ENCODE measurements around the gene KCNQ1. TPM values are rescaled to one million over a fixed set of nuclear protein-coding genes. Genes with fewer than 3 reads are reported as not detected.

Gene KCNQ1
- total RNA-seq, 1 experiment from 2014 or later = not detected

DNA sequence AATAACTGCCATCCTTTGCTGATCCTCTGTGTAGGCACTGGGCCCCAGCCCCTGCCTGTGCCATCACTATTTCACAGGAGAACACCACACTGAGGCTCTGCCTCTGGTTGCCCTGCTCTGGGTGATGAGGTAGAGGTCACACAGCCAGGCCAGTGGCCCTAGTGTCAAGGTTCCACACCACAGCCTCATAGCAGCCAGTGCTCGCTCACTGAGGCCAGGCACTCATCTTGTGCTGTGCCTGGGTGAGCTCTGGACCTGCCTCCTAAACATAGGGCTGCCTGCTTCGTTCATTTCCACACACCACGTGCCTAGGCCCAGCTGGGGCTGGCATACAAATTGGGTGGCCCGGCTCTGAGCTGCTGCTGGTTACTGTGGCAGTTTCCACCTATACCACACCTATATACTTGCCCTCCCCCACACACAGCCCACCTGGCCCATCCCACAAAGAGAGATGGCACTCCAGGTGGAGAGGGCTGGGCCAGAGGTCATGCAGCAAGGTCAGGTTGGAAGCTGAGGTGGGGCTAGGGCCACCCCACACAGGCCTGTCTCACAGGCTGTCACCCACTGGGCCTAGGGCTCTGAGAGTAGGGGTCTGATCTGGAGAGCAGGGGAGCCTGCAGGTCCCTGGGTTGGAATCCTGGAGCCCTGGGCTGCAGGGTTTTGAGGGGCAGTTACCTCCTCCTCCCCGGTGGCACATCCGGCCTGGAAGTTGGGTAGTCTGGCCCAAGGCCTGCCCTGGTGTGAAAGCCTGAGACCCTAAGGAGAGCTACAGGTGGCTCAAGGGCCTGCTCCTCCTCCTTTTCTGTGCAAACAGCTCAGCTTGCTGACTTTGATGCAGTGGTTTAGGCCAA is 243.8 kb downstream of the KCNQ1 start:
- Histone ChIP-seq H4K20me1 (ENCODE audit: insufficient read depth) (peaks cover 5% of the 10 kb centered on the region), H2AFZ (no peak overlapping the region), H3K9me2 (ENCODE audit: insufficient read depth) (no peaks in the 10 kb centered on the region), H3K36me3 (ENCODE audit: low read depth) (no peaks in the 10 kb centered on the region), H3K9me3 (ENCODE audit: insufficient read depth, low read depth) (no peaks in the 10 kb centered on the region), H3K27ac (no peak overlapping the region), H3K4me1 (replicated peaks; ENCODE audit: insufficient read depth) (no peaks in the 10 kb centered on the region), H3K4me2 (no peak overlapping the region), H3K79me2 (ENCODE audit: low read depth) (no peaks in the 10 kb centered on the region), H3K27me3 (ENCODE audit: insufficient read depth, low read depth) (no peaks in the 10 kb centered on the region), H3F3A (ENCODE audit: insufficient read depth, low read depth) (no peaks in the 10 kb centered on the region), H3K4me3 (no peak overlapping the region)
- TF ChIP-seq CTCF (conservative IDR thresholded peaks at IDR 0.05) = no peak
- TF ChIP-seq EZH2 (IDR thresholded peaks at IDR 0.05; ENCODE audit: low read depth) = no peak
- BruUV-seq (replicated peaks) = no TSS peak
- POLR2A ChIA-PET (ENCODE audit: unreplicated experiment) = no interaction called here
- CTCF ChIA-PET = no interaction called here
- intact Hi-C loops (cut with micrococcal nuclease; ENCODE audit: unreplicated experiment) = no loop called here
- no peak for DNase-seq

- peaks cover 7% of the 10 kb centered on the region; the same call in 1 of the 2 replicates for H3K79me2 ChIP-seq (ENCODE audit: low read depth)
- ChIA-PET POLR2A (ENCODE audit: unreplicated experiment) (interaction anchor here (0.6 kb wide), 1 partner anchor 9 kb away, joined by 3 read pairs; no protein-coding TSS in a partner anchor), CTCF (no interaction called here)
- H3K4me3 ChIP-seq = no peak overlapping the region
- peaks cover 5% of the 10 kb centered on the region for H4K20me1 ChIP-seq (ENCODE audit: insufficient read depth)
- H3K27ac ChIP-seq = no peak overlapping the region
- no peak overlapping the region for H3K4me2 ChIP-seq
- no TSS peak for BruUV-seq (replicated peaks)
- no peak overlapping the region for H2AFZ ChIP-seq
- TF ChIP-seq CTCF (conservative IDR thresholded peaks at IDR 0.05) = no peak
- TF ChIP-seq EZH2 (IDR thresholded peaks at IDR 0.05; ENCODE audit: low read depth) = no peak
- H3K4me1 ChIP-seq (replicated peaks; ENCODE audit: insufficient read depth) = no peaks in the 10 kb centered on the region
- no peak for DNase-seq
- H3F3A ChIP-seq (ENCODE audit: insufficient read depth, low read depth) = no peaks in the 10 kb centered on the region
- no peaks in the 10 kb centered on the region for H3K9me3 ChIP-seq (ENCODE audit: insufficient read depth, low read depth)
- no peaks in the 10 kb centered on the region for H3K27me3 ChIP-seq (ENCODE audit: insufficient read depth, low read depth)
- H3K9me2 ChIP-seq (ENCODE audit: insufficient read depth) = no peaks in the 10 kb centered on the region
- intact Hi-C loops (cut with micrococcal nuclease; ENCODE audit: unreplicated experiment) = loop anchor here (10.0 kb wide), 1 partner anchor 155 kb away; no protein-coding TSS in a partner anchor
- H3K36me3 ChIP-seq (ENCODE audit: low read depth) = no peaks in the 10 kb centered on the region
These were observed 245.1 kb downstream of the KCNQ1 start for GRCh38 chr11:2689651-2690575.

DNA sequence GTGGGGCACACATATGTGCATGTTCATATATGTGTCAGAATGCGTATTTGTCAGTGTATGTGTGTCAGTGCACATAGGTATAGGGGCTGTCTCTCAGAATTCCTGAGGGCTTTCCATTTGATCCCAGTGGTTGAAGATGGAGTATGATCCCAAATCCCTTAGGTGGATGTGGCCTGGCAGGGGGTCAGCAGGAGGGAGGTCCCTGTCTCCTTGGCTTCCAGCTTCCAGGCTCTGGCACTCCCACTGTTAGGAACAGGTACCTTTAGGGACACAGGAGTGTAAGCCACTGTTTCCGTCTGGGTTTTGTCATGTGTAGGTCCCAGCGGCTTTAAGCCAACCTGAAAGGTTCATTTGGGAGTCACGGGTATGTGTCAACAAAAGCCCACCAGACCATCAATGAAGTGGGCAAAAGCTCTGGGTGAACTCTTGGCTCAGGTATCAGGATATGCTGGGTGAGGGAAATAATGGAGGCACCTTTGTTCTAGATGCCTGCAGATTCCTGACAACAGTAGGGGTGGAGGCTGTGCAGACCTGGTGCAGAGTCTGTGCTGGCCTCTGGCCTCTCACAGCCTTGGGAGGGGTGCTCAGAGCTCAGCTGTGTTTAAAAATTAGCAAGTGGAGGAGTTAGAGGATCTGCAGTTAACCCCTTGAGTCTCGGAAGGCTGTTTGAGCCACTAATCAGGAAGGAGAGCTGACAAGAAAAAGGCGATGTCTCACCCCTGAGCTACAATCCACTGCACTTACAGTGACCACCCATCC is 246.0 kb downstream of the KCNQ1 start:
- Histone ChIP-seq H3F3A (ENCODE audit: insufficient read depth, low read depth) (no peaks in the 10 kb centered on the region), H2AFZ (no peak overlapping the region), H3K9me2 (ENCODE audit: insufficient read depth) (no peaks in the 10 kb centered on the region), H3K79me2 (ENCODE audit: low read depth) (peaks cover 12% of the 10 kb centered on the region; the same call in 1 of the 2 replicates), H4K20me1 (ENCODE audit: insufficient read depth) (peaks cover 5% of the 10 kb centered on the region), H3K27ac (no peak overlapping the region), H3K4me2 (no peak overlapping the region), H3K9me3 (ENCODE audit: insufficient read depth, low read depth) (no peaks in the 10 kb centered on the region), H3K27me3 (ENCODE audit: insufficient read depth, low read depth) (no peaks in the 10 kb centered on the region), H3K36me3 (ENCODE audit: low read depth) (no peaks in the 10 kb centered on the region), H3K4me1 (replicated peaks; ENCODE audit: insufficient read depth) (no peaks in the 10 kb centered on the region), H3K4me3 (no peak overlapping the region)
- BruUV-seq (replicated peaks) = no TSS peak
- ChIA-PET CTCF (no interaction called here), POLR2A (ENCODE audit: unreplicated experiment) (no interaction called here)
- TF ChIP-seq EZH2 (IDR thresholded peaks at IDR 0.05; ENCODE audit: low read depth) (no peak), CTCF (conservative IDR thresholded peaks at IDR 0.05) (no peak)
- intact Hi-C loops (cut with micrococcal nuclease; ENCODE audit: unreplicated experiment) = loop anchor here (10.0 kb wide), 1 partner anchor 156 kb away; no protein-coding TSS in a partner anchor
- DNase-seq = no peak
